Stimulated activated CD8-positive, alpha-beta memory T cell treated with anti-CD3 and anti-CD28 coated beads, Interleukin-2, amount 100 ng/mL, for 1 hour (primary cell): ENCODE results near the gene PNMA8B.
"Not testable (repeated sequence)": the region's sequence is repeated elsewhere in the genome, so short reads cannot be mapped to it uniquely, and the experiment has no call there.

Experiments
- DNase-seq, 2 donors: peaks; one replicate each; pipeline ENCODE4 v3.0.0-alpha.2; 2020; ENCODE audit warnings: low read depth in 2 of 2

The PNMA8B gene, protein sequence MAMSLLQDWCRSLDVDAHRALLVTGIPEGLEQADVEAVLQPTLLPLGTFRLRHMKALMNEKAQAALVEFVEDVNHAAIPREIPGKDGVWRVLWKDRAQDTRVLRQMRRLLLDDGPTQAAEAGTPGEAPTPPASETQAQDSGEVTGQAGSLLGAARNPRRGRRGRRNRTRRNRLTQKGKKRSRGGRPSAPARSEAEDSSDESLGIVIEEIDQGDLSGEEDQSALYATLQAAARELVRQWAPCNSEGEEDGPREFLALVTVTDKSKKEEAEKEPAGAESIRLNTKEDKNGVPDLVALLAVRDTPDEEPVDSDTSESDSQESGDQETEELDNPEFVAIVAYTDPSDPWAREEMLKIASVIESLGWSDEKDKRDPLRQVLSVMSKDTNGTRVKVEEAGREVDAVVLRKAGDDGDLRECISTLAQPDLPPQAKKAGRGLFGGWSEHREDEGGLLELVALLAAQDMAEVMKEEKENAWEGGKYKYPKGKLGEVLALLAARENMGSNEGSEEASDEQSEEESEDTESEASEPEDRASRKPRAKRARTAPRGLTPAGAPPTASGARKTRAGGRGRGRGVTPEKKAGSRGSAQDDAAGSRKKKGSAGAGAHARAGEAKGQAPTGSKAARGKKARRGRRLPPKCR

DNA sequence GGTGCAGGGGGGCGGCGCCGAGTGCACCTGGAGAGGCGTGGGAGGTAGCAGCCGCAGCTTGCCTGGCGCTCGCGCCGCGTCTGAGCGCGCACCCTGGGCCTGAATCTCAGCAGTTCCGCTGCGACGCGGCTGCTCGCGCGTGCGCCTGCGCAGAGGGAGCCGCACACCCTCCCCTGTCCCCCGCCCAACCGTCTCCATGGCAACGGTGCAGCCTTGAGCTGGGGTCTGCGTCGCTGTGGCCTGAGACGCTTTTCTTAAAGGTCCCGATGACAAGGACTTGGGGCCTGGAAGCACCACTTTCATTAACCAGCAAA is at the start of gene PNMA8B:
PNMA8B (minus strand) TSS at position 82 of the 314 bp plus-strand sequence. CDS start 402 bp downstream, outside the sequence.
- DNase-seq, result no peak

DNA sequence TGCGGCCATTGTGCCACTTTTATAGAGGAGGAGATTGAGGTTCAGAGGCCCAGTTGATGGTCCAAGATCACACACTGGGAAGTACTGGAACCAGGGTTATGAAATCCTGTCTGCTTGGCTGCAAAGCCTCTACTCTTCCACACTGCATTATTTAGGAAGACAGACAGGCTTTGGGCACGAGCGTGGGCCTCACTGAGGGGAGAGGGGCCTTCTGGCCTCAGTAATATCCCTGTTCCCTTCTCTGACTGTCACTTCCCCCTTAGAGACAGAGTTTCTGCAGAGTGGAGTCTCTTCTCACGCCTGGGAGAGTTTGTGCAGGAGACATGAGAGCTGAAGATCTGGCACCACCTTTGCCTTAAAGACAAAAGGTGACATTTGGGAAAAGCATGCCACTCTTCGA is 49.0 kb upstream of the PNMA8B start:
- DNase-seq, result no peak

DNA sequence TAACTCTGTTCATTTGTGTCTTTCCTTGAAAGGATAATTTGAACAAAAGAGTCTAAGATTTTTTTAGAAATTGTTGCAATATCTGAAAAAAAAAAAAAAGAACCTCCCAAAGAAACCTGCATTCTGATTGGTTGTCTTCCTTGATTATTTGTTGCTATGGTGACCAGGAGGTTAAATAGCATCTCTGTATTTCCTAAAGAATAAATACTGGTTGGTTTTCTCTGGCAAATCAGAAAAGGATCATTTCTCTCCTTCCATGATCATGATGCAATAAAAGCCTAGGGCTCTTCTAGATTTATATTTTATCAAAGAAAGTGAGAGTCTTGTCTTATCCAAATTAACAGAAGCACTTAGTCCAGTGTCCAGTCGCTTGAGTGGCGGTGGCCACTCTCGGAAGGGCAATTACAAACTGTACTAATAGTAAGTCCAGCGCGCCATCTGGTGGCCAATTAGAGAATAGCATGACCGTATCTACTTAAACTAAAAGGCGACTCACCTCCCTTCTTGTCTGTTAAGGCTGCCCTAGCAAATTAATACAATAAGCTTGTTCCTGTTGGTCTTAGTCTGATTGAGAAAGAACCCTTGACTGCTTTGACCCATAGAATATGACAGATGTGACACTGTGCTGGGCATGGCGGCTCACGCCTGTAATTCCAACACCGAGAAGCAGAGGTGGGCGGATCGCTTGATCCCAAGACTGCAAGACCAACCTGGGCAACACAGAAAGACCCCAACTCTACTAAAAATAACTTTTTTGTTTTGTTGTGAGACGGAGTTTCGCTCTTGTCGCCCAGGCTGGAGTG is 47.0 kb upstream of the PNMA8B start:
- DNase-seq, result peak; percentile 56 to 68

DNA sequence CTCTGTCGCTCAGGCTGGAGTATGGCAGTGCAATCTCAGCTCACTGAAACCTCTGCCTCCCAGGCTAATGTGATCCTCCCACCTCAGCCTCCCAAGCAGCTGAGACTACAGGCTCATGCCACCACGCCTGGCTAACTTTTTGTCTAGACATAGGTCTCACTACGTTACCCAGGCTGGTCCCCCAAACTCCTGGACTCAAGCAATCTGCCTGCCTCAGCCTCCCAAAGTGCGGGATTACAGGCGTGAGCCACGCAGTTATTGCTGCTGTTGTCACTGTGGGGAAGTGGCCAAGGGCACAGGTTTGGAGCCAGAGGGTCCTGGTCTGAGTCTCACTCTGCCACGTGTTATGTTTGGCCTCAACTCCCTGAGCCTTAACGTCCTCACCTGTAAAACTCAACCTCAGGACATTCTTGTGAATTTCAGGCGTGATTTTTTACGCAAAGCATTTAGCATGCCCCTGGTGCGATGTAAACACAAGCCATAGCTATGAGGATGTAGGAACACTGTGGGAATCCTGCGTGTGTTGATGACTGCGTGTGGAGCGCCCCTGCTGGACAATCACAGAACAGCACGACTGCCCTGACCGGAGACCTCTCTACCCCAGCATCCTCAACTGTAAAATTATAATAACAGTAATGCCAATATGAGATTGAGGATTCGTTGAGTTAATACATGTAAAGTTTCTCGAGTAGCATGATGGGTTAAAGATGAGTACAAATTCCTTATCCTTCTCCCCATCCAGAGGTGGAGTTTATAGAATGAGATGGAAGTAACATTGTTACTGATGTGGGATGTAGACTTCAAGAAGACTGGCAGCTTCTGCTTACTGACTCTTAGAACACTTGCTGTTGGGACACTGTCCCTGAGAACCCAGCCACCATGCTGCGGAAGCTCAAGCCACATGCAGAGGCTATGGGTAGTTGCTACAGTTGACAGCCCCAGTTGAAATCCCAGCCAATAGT is 41.8 kb upstream of the PNMA8B start:
- peak; percentile 38 to 39 for DNase-seq

DNA sequence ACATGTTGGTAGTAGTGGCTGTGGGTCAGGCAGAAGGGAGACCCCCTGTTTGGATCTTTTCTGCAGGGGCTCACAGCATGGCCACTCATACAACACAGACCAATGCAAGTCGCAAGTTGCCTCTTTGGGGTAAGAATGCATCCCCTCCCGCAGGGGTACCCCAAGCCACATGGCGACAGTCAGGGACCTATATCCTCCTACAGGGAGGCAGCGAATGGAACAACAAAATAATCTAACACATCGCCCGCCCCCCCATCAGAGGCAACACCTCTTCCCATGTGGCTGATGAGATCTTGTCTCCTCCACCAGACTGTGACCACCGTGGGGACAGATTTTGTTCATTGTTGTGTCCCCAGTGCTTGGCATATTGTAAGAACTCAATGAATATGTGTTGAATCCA is 40.7 kb upstream of the PNMA8B start:
- DNase-seq, result no peak

DNA sequence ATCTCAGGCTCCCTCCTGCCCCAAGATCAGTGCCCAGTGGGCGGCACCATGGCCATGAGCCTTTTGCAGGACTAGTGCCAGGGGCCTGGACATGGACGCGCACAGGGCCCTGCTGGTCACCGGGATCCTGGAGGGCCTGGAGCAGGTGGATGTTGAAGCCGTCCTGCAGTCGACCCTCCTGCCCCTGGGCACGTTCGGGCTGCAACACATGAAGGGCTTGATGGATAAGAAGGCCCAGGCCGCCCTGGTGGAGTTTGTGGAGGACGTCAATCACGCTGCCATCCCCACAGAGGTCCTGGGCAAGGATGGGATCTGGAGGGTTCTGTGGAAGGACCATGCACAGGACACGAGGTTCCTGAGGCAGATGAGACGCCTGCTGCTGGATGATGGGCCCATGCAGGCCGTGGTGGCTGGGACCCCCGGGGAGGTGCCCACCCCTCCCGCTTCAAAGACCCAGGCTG is 38.0 kb upstream of the PNMA8B start:
- no peak for DNase-seq

DNA sequence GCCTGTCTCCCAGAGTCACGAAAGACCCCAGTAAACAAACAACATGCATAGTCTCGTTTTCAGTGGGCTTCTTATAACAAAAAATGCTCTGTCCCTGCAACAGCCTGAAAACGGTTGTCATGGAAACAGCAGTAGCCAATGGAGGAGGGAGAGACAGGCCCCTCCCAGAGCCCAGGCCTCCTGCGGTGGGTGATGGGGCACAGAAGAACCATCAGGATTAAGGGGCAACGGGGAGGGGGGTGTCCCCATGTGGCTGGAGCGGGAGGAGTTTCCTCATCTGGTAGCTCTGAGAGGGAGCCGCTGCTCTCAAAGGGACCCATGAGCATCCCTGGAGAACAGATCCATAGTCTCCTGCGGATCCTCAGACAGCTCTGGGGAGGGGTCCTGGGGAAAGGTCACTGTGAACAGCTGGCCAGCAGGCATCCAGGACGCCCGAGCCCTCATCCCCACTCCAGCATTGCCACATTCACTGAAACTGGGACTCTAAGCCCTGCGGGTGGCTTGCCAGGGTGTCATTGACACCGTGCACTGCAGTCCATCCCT is 37.5 kb upstream of the PNMA8B start:
- DNase-seq, result no peak

DNA sequence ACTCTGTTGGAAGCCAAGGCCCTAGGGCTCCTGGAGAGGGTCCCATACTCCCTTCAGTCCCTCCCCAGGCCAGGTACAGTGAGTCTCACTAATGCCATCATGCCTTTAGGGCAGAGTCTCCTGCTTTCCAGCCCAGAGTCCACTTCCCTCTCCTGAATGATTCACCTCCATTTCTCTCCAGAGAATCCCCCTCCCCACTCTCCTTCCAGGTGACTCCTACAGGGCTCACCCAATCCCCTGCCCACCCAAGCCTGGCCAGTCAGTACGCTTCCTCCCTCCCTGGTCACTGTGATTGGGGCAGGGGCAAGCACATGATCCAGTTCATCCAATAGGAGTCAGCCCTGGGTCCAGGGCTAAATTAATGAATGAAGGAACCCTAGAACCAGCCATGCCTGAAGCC is 35.0 kb upstream of the PNMA8B start:
- no peak for DNase-seq

DNA sequence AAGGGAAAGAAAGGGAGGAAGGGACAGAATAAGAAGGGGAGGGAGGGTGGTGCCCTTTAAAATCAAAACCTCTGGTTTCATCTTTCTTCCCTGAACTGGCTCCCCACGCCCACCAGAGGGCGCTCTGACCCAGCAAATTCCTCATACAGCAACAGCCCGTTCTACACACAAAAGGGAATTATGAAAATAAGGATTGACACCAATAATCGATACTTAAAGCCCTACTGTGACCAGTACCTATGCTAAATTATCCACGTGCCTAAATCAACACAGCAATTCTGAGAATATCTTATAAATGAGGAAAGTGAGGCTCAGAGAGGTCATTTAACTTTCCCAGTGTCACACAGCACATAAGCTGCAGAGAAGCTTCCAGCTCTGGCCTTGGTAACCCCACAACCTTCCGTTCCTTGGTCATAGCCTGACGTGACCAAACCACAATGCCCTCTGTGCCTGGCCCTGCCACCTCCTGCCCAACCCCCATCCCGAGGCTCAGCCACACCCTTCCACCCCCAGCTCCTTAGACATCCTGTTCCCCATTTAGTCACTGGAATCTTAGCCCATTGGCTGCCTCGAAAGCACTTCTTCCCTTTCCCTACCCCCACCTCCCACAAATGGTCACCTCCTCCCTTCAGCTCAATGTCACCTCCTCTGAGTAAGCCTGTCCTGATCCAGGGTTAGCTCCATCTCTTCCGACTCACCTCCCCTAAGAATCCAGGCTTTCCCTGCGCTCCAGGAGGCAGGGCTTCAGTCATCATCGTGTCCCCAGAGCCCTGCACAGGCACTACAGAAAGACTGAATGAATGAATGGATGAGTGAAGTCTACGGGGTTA is 34.2 kb upstream of the PNMA8B start:
- DNase-seq, result peak; percentile 44 to 60

DNA sequence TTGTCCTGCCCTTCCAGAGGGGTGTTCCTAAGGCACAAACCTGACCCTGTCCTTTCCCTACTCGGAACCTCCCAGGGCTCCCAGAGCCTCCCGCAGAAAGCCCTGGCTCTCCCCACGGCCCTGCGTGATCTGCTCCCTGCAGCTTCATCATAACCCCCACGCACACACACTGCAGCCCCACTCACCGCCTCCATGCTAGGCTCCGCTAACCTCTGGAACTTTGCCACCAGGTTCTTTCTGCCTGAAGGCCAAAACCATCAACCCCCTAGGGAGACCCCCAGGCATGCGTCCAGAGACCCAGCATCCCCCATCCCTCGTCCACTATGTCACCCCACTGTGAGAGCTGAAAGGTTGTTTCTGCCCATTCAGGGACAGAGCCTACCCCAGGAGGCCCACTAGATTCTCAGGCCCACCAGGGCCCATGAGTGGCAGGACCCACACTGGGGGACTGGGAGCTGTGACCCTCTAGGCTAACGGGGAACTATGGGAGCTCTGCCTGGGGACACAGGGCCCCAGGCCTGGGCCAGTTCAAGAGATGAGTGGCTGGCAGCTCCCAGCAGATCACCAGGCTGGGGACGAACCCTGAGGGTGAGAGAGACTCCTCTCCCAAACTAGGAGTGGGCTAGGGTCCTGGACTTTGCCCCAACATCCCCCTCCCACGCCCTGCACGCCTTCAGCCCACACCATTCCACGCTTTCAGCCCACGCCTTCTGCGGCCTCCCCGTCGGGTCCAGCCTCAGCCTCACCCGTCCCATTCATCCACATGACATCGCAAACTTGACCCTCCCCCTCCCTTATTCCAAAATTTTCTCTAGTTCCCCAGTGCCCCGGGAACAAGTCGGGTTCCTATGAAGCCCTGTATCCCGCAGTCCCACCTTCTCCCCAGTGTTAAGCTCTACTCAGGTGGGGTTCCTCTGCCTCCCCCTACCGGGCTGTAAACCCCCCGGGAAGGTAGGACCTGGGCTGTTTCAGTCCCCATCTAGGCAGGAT is 33.2 kb upstream of the PNMA8B start:
- DNase-seq, result no peak

DNA sequence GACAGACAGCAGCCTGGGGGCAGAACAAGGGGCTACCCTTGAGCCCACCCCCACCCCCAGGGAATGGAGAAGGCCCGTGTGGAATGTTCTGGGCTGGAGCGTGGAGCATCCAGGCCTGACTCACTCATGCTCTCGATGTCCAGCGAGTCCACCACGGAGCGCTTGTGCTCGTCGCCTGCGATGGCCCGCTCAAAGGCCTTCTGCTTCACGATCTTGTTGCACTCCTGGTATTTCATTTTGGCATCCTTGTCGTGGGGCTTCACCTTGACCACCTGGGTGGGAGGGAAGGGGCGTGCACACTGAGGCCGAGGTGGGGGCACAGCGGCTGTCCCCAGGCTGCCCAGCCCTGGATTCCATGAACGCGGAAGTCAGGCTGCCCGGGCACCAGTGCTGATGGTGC is 31.1 kb upstream of the PNMA8B start:
- not testable (repeated sequence) for DNase-seq

DNA sequence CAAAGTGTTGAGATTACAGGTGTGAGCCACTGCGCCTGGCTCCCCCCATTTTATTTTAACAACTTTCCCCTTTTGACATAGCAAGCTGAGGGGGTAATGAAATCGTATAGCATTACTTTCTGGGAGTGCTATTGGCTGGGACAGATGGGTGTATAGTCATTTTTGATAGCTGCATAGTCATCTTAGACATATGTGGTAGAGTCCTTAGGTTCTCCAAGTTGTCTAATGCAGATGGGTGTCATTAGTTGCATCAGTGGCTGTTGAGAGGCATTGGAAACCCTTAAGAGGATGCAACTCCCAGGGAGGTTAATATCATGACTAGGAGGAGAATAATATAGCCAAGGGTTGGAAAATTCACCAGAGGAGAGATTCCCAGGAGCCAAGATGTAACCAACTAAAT is 28.6 kb upstream of the PNMA8B start:
- no peak for DNase-seq

DNA sequence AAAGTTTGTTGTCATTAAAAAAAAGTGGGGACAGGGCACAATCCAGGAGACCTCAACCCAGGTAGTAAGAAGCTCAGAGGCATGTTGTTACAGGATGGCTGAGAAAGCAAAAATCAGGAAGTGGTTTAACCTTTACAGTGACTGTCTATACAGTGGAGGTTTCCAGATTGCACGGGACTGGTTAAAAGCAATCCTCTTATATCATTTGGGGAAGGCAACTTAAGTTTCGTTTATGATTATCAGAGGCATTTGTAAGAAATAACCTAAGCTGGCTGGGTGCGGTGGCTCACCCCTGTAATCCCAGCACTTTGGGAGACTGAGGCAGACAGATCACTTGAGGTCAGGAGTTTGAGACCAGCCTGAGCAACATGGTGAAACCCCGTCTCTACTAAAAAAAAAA is 27.3 kb upstream of the PNMA8B start:
- DNase-seq, result not testable (repeated sequence)

DNA sequence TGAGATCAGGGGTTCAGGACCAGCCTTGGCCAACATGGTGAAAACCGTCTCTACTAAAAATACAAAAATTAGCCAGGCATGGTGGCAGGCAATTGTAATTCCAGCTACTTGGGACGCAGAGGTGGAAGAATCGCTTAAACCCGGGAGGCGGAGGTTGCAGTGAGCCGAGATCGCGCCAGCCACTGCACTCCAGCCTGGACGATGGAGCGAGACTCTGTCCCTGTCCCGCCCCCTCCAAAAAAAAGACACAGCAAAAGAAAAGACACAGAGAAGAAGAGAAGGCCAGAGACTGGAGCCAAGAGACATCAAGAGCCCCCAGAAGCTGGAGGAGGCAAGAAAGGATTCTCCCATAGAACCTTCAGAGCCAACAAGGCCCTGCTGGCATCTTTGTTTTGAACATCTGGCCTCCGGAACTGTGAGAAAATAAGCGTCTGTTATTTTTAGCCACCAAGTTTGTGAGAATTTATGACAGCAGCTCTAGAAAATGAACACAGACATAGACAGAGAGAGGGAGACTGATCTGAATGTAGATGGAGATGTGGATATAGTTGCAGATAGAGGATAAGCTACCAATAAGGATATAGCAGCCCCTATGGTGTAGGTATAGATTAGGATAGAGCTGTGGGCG is 25.7 kb upstream of the PNMA8B start:
- DNase-seq, result no peak

DNA sequence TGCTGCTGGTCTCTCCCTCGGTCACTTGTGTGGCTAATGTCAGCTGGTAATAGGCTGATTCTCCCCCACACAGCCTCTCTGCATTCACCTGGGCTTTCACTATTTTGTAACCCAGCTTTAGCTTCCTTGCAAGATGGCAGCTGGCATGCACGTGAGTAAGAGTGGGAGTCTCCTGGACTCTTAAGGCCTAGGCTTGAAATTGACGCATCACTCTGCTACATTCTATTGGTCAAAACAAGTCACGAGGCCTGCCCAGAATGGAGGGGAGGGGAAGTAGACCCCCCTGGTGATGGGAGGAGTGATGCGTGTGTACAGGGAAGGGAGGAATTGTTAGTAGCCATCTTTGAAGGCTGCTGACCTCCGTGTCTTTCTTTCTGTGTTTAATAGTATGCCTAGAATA is 24.9 kb upstream of the PNMA8B start:
- DNase-seq, result no peak

DNA sequence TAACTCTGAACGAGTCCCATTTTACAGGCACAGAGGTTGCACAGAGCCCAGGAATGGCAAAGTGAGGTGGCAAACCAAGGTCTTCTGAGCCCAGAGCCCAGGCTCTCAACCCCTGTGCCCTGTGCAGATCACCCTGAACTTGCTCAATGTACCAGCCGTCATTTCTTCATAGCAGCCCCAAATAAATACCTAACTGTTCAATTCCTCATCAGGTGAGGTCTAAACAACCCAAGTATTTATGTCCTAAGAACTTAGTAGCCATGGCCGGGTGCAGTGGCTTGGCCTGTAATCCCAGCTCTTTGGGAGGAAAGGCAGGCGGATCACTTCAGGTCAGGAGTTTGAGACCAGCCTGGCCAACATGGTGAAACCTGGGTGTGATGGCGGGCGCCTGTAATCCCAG is 21.8 kb upstream of the PNMA8B start:
- DNase-seq, result no peak

DNA sequence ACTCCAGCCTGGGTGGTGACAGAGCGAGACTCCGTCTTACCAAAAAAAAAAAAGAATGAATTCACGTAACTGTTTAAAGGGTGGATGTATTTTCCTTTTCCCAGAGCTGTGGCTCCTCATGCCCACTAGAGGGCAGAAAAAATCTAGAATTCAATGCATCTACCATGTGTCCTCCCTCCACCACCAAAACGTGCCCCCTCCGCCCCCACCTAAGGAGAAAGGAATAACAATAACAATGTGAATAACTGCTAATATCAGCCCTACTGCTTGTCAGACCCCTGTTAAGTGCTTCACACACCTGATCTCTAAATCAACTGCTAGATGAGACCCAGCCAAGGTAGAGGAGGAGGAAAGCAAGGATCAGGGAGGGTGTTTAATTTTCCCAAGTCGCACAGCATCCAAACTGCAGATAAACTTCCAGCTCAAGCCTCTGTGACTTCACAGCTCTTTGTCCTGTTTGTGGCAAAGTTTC is 20.2 kb upstream of the PNMA8B start:
- DNase-seq, result no peak

DNA sequence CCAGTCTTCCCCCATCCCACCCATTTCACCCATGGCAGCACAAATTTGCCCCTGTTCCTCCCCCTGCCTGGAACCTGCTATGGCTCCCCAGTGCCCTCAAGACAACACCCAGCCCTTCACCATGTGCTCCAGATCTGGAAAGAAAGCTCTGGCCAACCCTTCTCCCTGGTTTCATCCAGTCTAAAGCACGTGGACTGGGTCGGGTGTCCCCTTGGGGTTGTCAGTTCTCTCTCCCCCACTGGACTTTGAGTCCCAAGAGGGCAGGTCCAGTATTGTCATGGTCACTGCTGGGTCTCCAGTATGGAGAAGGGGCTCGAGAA is 19.6 kb upstream of the PNMA8B start:
- DNase-seq, result no peak
